Chondrocyte (in vitro differentiated cells): ENCODE results near the gene CRMP1. TPM values are rescaled to one million over a fixed set of nuclear protein-coding genes. Genes with fewer than 3 reads are reported as not detected.

Experiments used
- DNase-seq: peaks from one replicate; pipeline ENCODE4 v3.0.0; 2021; ENCODE audit warnings: mixed read lengths, low spot score
- H3K27ac Mint-ChIP-seq: one replicate; pipeline ENCODE4 v1.8.0; 2021; ENCODE audit warnings: mild to moderate bottlenecking, moderate library complexity, mixed read lengths; ENCODE audit not compliant: unreplicated experiment
- H3K27me3 Mint-ChIP-seq: 2 replicates; pipeline ENCODE4 v1.8.0; 2021; ENCODE audit warnings: low read depth, mixed read lengths
- H3K36me3 Mint-ChIP-seq: 2 replicates; pipeline ENCODE4 v1.8.0; 2021; ENCODE audit warnings: low read depth, mixed read lengths
- H3K4me1 Mint-ChIP-seq: 2 replicates; pipeline ENCODE4 v1.8.0; 2021; ENCODE audit warnings: low read depth, mild to moderate bottlenecking, mixed read lengths
- H3K4me3 Mint-ChIP-seq: one replicate; pipeline ENCODE4 v1.8.0; 2021; ENCODE audit warnings: mild to moderate bottlenecking, moderate library complexity, mixed read lengths; ENCODE audit not compliant: unreplicated experiment
- H3K9me3 Mint-ChIP-seq: 2 replicates; pipeline ENCODE4 v1.8.0; 2021; ENCODE audit warnings: low read depth, mixed read lengths
- CTCF ChIP-seq: fragments of 200-600 bp; sonication (generic); IDR thresholded peaks from 2 replicates; pipeline ENCODE4 v1.5.0; 2021; ENCODE audit warnings: antibody characterized with exemption, mild to moderate bottlenecking, moderate library complexity
- total RNA-seq: library from RNA; stranded (reverse); gene quantifications from 3 replicates; pipeline ENCODE4 v1.2.1, GENCODE V29; 2021

Gene CRMP1
- total RNA-seq, 1 donor from 2014 or later = 59.5 TPM

GRCh38 chr4:5845035-5845905 is 47.6 kb downstream of the CRMP1 start:
- H3K27me3 Mint-ChIP-seq = no peaks in the 10 kb centered on the region
- no peak overlapping the region for H3K4me3 Mint-ChIP-seq
- no peak for DNase-seq
- no peak overlapping the region for H3K27ac Mint-ChIP-seq
- H3K9me3 Mint-ChIP-seq = no peaks in the 10 kb centered on the region
- TF ChIP-seq CTCF = no peak
- no peaks in the 10 kb centered on the region for H3K4me1 Mint-ChIP-seq
- H3K36me3 Mint-ChIP-seq = peaks cover 37% of the 10 kb centered on the region

GRCh38 chr4:5843573-5844530 is 49.0 kb downstream of the CRMP1 start:
- H3K27ac Mint-ChIP-seq = no peak overlapping the region
- DNase-seq = no peak
- H3K27me3 Mint-ChIP-seq = no peaks in the 10 kb centered on the region
- no peaks in the 10 kb centered on the region for H3K9me3 Mint-ChIP-seq
- H3K36me3 Mint-ChIP-seq = peaks cover 34% of the 10 kb centered on the region
- TF ChIP-seq CTCF = no peak
- no peak overlapping the region for H3K4me3 Mint-ChIP-seq
- H3K4me1 Mint-ChIP-seq = no peaks in the 10 kb centered on the region

- no peak for DNase-seq
- TF ChIP-seq CTCF = no peak
- Mint-ChIP-seq H3K4me3 (no peak overlapping the region), H3K36me3 (peaks cover 34% of the 10 kb centered on the region), H3K27ac (no peak overlapping the region), H3K9me3 (no peaks in the 10 kb centered on the region), H3K27me3 (no peaks in the 10 kb centered on the region), H3K4me1 (no peaks in the 10 kb centered on the region)
Measured at GRCh38 chr4:5842456-5842855, 50.4 kb downstream of the CRMP1 start.

- H3K4me1 Mint-ChIP-seq = no peaks in the 10 kb centered on the region
- no peak overlapping the region for H3K4me3 Mint-ChIP-seq
- no peak overlapping the region for H3K27ac Mint-ChIP-seq
- H3K9me3 Mint-ChIP-seq = no peaks in the 10 kb centered on the region
- H3K36me3 Mint-ChIP-seq = peaks cover 43% of the 10 kb centered on the region
- H3K27me3 Mint-ChIP-seq = no peaks in the 10 kb centered on the region
- DNase-seq = no peak
- no peak for TF ChIP-seq CTCF
Measured at GRCh38 chr4:5839751-5840674, 52.9 kb downstream of the CRMP1 start.
